HG02759 (cell line): ENCODE results near the gene PRTG.
A peak's percentile ranks its signal among the peaks of the same experiment; 100 is the strongest.
"Not testable (repeated sequence)": the region's sequence is repeated elsewhere in the genome, so short reads cannot be mapped to it uniquely, and the experiment has no call there.

Experiments
- ATAC-seq: cut with Tn5 transposase; IDR thresholded peaks from one replicate; pipeline ENCODE4 v1.9.1; 2021; ENCODE audit warnings: mild to moderate bottlenecking, moderate library complexity; ENCODE audit not compliant: unreplicated experiment

PRTG gene

DNA sequence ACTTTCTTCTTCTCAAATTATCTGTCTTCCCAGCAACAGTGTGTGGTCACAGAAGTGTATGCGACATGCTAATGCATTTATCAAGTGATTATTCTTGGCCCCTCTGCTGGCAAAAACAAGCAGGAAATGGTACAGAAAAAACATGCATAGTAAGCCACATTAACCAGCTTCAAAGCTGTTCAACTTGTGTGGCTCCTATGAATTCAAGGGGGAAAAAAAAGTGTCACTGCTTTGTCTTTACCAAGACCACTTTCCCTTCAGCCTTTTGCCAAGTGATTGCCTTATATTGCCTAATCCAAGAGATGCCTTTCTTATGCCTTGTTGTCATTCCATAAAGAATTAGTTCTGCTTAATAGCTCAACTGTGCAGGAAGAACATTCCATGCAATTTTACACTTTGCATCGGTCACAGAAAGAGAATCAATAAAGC is 39.1 kb downstream of the PRTG start:
- no peak for ATAC-seq

GRCh38 chr15:55700876-55701275 is 42.1 kb downstream of the PRTG start:
- no peak for ATAC-seq

GRCh38 chr15:55698653-55699052 is 44.3 kb downstream of the PRTG start:
- ATAC-seq: no peak

GRCh38 chr15:55696221-55696620 is 46.7 kb downstream of the PRTG start:
- no peak for ATAC-seq

DNA sequence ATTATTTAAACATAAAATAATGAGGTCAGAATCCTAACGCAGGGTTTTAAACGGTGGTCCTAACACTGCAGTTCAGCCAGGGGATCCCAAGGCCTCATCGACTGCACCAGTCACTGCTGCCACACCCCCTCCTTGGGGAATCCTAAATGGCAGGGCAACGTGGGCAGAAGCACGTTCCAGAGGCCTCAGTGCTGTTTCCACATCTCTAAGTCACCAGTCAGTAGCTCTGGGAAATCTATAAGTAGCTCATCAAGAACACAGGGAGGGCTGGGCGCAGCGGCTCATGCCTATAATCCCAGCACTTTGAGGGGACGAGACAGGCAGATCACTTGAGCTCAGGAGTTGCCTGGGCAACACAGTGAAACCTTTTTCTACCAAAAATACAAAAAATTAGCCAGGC is 47.5 kb downstream of the PRTG start:
- no peak for ATAC-seq

- ATAC-seq: peak; percentile 94
Measured at GRCh38 chr15:55694652-55695150, 48.3 kb downstream of the PRTG start.

DNA sequence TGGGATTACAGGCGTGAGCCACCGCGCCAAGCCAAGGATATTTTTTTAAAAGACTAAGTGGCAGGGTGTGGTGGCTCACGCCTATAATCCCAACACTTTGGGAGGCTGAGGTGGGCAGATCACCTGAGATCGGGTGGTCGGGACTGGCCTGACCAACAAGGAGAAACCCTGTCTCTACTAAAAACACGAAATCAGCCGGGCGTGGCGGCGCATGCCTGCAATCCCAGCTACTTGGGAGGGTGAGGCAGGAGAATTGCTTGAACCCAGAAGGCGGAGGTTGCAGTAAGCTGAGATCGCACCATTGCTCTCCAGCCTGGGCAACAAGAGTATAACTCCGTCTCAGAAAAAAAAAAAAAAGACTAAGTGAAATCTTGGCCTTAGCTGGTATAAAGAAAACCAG is 49.8 kb downstream of the PRTG start:
- ATAC-seq: not testable (repeated sequence)

GRCh38 chr15:55687792-55688191 is 55.2 kb downstream of the PRTG start:
- ATAC-seq: no peak

GRCh38 chr15:55685286-55685685 is 57.7 kb downstream of the PRTG start:
- peak; percentile 93 for ATAC-seq

DNA sequence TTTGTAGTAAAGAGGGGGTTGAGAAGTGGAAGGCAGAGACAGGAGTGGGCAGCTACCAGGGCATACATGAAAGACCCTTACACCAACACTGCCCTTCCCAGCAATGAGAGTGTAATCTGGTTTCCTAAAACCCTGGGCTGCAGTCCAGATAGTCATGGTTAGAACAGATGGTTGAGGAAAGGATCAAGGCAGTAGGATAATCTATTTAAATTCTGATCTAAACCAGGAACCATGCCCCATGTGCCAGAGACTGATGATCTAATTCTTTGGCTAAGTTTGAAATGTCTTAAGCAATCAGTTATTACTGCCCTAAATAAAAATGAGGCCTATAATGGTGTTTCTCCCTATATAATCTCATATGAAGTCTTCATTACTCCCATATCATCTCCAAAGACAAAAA is 59.6 kb downstream of the PRTG start:
- ATAC-seq: no peak

- no peak for ATAC-seq
Measured at GRCh38 chr15:55681631-55682030, 61.3 kb downstream of the PRTG start.

GRCh38 chr15:55676507-55676906 is 66.4 kb downstream of the PRTG start:
- ATAC-seq: no peak

- no peak for ATAC-seq
Measured at GRCh38 chr15:55673287-55673686, 69.7 kb downstream of the PRTG start.

DNA sequence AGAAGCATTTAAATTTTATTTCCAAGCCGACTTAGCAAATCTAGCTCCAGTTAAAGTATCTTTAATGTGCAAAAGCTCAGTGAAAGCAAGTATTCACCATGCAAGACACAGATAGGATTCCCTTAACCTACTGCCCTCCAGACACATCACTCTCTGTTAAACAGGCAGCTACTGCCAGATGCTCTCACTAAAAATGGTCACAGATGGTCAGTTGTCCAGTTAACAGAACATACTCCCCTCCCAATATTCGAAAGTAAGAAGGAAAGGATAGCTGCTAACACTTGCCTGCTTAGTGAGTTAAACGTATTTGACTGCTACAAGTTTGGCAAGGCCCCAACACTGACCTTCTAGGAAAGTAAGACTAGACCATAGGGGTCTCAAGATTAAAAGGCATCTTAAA is 73.7 kb downstream of the PRTG start:
- no peak for ATAC-seq

- ATAC-seq: no peak
Measured at GRCh38 chr15:55665605-55666227, 77.2 kb downstream of the PRTG start.

DNA sequence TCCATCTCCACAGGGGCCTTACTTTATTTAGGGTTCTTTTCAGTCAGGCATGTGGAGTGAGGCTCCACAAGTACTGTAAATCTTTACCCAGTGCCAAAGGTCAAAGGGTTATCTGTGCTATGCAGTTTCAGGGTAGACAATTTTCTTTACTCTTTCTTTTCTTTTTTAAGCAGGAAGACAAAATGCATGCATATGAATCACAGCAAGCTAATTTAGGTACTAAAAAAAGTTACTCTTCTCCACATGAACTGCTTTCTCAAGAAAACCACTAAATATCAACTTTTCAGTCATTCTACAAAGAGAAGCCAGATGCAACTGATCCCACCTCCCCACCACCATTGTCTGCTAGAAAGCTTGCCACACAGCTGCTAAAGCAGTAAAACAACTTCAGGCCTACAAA is 81.5 kb downstream of the PRTG start:
- ATAC-seq: no peak

DNA sequence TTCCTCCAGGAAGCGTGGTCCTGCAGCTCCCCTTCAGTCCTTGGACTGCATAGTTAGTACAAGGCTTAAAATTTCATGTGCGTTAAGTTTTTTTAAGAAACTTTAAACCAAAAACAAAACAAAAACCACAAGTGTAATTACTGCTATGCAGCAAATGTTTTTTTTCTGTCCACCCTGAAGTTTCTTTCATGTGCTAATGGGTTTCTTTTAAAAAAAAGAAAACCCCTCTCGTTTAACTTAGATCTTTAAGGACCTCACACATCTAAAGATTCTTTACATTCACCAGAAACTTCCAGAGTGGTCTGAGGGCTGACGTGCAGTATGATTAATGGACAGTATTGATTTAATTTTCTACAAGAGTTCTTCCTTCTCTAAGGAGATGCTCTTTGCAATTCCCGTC is 82.8 kb downstream of the PRTG start:
- no peak for ATAC-seq

DNA sequence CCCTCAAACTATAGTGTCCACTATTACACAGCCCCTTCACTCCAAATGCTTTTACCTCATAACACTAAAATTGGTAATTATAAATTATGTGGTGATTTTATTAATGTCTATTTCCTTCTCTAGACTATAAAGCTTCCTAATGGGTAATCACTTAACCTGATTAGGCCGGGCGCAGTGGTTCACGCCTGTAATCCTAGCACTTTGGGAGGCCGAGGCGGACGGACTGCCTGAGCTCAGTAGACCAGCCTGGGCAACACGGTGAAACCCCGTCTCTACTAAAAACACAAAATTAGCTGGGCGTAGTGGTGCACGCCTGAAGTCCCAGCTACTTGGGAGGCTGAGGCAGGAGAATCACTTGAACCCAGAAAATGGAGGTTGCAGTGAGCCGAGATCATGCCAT is 83.5 kb downstream of the PRTG start:
- no peak for ATAC-seq

GRCh38 chr15:55658886-55659285 is 84.1 kb downstream of the PRTG start:
- no peak for ATAC-seq

DNA sequence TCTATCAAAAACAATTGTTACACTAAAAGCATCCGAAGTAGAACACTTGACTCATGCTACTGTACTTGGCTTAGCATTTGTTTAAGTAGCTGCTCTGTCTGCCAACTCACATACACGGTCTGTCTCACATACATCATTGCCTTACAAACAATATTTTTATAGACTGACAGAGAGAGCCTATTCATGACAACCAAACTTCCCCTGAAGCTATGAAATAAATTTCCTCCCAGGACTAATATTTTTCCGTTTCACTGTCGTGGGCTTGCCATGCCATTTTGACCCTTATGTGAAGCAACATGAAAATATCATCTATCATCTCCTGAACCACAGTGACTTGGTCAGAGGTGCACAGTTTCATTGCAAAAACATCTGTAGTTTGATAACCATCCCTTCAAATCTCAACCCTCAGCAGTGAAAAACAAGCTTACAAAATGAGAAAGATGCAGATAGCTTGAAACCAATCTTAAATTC is 88.4 kb downstream of the PRTG start:
- no peak for ATAC-seq

GRCh38 chr15:55652909-55653495 is 90.0 kb downstream of the PRTG start:
- no peak for ATAC-seq

- no peak for ATAC-seq
Measured at GRCh38 chr15:55652359-55652758, 90.6 kb downstream of the PRTG start.

DNA sequence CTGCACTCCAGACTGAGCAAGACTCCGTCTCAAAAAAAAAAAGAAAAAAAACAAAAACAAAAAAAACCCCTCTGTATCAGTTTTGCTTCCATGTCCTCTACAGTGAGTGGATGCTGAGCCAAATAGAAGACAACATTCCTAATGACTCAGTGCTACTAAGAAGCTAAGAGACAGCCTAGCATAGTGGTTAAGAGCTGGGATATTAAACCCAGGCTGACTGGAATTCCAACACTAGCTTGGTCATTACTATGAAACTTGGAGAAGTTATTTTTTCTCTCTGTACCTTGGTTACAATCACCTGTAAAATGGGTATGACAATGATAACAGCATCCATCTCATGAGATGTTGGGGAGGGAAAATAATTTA is 93.9 kb downstream of the PRTG start:
- no peak for ATAC-seq
